IPS-NIHi11 (cell line): Measurements from ENCODE around the gene KCTD1.
A peak's percentile ranks its signal among the peaks of the same experiment; 100 is the strongest.

Source experiments
- DNase-seq: peaks from one replicate; pipeline ENCODE4 v3.0.0; 2012; ENCODE audit warnings: mixed read lengths, low spot score

KCTD1 gene

DNA sequence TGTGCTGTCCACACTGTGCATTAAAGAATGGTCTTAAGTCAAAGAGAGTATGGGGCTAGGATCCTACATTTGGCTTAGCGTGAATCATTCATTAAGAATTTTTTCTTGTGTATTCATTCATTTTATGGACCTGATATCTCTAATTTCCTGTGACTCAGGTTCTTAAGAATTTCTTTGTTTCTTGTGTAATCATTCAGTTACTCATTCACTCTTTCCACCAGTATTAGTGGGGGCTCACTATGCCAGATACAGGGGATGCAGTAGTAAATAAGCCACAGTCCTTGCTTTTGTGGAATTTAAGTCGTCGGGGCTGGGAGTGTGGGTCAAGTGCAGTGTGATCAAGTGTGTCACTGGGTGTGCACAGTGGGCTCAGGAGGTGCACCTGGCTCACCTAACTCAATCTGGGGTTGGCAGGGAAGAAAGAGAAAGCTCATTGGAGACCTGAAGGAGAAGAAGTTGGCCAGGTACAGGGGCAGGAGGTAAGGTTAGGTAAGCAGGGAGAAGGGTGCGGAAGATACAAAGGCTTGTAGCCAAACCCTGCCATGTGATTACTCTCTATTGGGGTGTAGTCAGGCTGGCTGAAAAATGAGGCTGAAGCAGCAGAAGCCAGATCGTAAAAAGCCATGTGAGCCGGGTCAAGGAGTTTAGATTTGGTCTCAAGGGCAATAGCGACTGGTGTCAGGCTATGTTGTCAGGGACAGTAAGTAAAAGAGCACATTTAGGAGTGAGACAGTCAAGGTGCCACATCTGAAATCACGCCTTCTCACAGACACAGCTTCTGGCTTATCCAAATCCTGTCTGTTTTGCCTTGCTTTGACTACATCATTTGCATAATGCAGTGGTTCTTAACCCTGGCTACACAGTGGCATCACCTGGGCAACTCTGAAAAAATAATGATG is 67.2 kb downstream of the KCTD1 start:
- no peak for DNase-seq

DNA sequence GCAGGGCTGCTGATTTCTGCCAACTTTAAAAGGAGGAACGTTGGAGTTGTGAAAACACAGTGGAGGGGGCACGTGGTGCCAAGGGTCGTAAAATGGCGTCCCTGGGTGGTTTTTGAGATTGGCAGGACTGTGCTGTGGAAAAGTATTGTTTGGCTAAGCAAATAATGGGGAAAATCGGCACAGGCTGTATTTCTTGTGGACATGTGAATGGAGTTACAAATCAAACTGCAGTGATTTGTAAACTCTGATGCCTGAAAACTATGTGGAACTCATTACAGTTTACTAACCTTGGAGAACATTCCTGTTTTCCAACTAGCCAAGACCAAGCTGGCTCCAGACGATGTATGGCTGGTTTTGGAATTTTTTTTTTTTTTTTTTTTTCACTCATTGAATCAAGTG is 68.7 kb downstream of the KCTD1 start:
- DNase-seq, result no peak

DNA sequence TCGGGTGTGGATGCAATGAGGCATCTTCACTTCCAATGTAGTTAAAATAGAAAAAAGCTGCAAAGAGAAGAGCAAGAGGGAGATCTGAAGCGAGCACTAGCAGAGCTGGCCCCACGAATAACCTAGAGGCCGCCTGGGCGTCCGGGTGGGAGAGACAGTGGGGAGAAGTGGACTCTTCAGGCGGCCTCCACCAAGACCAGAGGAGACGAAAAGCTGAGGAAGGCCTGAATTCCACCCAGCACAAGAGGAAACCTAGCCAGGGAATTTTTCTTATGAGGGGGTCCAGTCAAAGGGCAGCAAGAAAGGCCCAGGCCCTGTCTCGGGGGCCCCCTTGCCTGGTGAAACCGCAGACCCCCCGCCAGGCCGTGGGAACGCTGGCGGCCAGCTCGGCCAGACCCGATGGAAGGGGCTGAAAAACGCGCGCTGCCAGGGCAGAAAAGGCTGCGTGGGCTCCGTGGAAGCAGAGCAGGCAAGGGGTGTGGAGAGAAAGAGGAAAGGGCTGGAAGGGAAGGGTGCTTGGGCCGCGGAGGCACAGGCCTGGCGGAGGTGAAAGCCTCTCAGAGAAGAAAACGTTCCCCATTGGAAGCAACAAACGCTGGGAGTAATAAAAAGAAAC is 69.2 kb downstream of the KCTD1 start:
- peak; percentile 34 for DNase-seq

DNA sequence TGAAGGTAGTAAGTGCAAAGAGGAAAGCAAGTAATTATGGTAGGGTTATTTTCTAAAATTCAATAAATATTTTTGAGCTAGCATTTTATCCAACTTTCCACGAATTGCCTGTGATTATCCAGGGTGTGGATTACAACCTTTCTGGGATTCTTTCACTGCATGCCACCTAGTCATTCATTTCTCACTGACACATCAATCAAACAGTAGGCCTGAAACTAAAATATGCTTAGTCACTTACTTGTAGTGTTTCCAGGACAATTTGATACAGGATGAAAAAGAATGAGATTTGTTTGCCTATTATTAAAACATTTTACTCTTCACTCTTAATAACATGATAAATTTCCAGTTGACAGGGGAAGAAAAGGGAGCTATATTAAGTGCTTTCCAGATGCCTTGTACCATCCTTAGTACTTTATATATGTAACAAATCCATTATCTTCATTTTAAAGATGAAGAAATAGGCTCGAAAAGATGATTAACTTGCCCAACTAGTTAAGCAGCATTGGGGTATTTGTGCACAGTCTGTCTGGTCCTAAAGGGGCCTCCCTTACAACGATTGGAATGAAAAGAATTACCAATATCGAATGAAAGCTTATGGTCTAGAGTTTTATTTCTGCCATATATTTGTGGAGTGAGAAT is 70.4 kb downstream of the KCTD1 start:
- DNase-seq, result no peak

DNA sequence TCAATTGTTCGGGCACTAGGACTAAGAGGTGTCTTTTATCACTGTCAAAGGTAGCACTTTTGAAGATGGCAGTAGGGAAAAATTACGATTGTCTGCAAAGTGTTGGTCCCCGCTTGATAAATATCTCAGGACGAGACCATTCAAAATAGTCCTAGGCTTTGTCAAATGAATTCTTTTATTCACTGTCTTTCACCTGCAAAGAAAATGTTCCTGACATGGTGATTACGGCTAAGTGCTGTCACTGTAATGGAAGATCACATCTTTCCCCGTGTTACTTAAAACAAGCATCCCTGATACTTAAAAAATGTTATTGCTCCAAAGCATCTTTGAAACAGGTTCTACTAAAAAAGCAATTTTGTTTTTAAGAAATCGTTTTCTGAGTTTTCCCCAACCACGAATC is 71.7 kb downstream of the KCTD1 start:
- DNase-seq, result no peak

DNA sequence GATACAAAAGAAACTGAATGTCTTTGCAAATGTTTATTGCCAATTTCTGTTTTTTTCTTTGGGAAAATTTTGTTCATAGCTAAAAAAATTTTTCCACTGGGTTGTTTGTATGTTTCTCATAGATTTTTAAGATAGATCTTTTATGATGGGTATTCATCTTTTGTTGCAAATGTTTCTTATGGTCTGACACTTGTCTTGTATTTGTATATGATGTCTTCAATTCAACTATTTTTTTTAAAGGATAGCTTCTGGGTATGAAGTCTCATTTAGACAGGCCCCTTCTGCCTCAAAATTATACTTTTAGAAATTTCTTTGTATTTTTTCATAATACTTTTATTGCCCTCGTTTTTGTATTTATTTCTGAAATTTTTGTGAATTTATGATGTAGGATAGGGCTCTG is 73.8 kb downstream of the KCTD1 start:
- no peak for DNase-seq

DNA sequence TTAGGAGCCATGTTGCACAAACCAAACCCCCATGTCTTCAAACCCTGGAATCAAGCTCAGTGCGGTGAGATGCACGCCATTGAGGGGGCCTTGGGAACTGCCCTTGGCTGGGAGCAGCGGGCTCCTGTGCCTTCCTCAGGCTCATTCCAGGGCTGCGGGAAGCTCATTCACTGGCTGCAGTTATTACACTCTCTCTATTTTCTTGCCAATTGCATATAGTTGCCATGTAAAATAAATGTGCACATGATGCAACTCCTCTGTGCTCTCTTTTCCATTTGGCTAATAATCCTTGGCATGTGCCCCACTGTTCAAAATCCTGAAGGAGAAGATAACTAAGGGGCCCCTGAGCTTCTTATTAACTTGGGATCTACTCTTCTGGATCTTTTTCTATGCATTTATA is 74.7 kb downstream of the KCTD1 start:
- DNase-seq, result no peak

DNA sequence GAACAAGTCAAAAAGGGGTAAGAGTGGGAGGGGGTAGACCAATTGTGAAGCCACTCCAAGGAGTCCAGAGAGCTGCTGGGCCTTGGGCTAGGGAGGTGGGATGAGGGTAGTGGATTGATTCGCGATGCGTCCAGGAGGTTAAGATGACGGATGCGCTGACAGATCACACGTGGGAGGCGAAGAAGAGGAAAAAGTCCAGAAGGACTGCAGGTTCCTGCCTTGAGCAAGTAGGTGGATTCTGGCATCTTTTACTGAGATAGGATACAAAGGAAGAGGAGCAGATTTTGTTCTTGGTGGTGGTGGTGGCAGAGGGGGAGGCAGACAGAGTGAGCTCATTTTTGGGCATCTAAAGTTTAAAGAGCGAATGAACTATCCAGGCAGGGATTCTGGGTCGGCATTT is 76.5 kb downstream of the KCTD1 start:
- no peak for DNase-seq

DNA sequence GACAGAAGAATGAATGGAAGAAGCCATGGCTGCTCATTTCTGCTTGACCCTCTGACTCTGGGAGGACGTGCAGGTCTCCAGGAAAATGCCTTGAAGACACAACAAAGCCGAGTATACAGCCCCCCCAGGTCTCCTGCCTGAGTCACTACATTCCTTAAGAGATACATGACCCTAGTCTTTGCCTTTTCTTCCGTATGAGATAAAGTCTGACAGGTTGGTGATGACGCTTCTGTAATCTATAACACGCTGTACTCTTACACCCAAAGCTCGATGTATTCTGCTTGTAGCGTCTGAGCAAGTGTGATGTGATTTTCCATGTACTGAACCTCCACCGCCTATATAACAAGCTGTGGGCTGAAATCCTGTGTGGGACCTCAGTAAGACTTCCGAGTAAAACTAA is 77.3 kb downstream of the KCTD1 start:
- no peak for DNase-seq

DNA sequence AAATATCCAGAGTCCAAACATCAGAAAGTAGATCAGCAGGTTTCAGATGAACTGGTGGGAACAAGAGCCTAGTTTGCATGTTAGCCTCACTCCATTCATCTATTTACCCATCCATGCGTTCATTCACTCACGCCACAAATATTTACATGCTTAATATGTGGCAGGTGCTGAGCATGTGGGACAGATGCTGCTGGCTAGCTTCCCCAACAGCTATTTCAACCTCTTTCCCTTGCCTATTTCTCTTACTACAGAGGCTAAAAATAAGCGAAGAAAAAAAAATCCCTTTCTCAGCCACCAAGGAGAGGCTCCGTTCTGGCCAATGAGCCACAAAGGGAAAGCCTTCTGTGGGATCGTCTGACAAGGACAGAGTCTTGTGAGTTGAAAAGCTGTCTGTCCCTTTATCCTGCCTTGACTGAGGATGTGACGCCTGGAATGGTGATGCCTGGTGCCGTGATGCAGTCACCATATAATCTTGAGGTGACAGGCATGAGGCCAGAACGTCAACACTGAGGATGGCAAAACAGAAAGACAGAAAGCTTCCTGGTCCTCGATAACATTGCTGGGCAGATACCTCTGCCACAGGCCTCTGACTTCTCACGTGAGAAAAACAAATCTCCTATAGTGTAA is 78.2 kb downstream of the KCTD1 start:
- DNase-seq, result no peak

DNA sequence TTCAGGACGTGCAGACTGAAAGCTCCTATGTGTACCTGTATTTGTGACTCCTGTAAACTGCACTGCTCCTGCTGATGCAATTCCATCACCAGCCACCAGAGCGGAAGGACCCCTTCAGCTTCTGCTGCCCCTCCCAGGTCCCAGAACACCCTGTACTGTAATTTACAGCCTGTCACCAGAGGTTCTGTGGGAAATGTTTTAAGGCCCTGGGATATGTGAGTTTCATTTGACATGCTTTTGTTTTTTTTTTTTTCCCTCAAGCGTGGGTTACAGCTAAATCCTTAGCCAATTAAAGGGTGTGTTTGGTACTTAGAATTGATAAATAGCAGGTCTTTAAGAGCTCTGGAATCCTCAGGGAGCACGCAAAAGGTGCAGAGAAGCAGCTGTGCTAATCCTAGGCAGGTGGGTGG is 79.4 kb downstream of the KCTD1 start:
- DNase-seq, result peak; percentile 72

DNA sequence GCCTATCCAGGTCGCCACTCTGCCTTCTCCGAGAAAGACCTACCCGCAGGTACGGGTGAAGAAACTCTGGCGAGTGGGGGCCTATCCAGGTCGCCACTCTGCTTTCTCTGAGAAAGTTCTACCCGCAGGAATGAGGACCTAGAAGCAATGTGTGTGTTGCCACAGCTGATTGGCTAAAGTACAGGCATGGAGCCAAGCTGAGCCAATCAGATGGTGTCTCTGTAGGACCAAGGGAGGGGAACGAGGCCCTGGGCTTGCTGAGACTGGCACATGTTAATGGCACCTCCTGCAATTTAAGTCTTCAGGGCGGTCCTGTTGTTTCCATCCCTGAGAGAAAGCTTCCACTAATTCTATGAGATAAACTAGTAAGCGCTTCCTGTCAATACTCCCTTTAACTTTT is 82.3 kb downstream of the KCTD1 start:
- no peak for DNase-seq

DNA sequence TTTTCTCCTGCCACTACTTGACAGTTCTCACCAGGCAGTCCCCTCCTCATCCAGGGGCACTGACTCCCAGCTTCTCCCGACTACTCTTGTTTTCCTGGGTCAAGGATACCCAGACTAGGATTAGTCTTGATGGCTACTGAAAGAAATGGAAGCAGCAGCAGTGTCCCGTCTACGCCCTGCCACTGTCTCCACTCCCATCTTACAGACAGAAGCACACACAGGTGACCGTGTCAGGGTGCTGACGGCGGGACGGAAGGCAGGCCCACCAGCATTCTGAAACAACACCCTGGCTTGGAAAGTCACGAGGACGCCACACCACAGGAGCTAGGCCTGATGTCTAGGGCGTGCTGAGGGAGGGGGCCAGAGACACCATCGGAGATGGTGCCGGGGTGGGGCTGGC is 82.9 kb downstream of the KCTD1 start:
- DNase-seq, result no peak

DNA sequence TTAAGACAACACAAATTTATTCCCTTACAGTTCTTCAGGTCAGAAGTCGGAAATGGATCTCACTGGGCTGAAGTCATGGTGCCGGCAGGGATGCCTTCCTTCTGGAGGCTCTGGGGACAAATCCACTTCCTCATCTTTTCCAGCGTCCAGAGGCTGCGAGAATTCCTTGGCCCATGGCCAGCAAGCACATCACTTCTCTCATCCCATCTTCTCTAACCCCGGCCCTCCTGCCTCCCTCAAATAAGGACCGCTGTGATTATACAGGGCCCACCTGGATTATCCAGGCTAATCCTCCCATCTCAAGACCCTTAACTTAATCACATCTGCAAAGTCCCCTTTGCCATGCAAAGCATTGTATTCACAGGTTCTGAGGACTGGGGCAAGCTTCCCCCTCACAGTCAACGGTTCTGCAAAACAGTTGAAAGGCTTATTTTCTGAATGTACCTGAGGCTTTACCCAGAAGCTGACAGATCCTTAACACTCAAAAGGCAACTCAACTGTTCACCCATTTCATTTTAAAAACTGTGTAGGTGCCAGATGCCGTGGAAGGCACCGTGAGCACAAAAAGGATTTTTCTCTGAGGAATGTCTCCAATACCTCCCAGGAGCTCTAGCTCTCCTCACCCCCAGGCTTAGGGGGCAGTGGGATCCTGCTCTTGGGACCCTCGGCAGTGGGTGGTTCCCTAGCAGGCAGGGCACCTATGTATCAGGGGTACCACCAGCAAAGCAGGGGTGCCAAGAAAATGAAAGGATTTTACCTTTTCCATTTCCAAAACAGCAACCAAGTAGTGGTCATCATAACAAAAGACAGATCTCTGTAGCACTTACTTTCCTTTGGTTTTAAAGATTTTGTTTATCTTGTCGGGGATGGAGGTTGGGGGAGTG is 84.0 kb downstream of the KCTD1 start:
- DNase-seq, result no peak

DNA sequence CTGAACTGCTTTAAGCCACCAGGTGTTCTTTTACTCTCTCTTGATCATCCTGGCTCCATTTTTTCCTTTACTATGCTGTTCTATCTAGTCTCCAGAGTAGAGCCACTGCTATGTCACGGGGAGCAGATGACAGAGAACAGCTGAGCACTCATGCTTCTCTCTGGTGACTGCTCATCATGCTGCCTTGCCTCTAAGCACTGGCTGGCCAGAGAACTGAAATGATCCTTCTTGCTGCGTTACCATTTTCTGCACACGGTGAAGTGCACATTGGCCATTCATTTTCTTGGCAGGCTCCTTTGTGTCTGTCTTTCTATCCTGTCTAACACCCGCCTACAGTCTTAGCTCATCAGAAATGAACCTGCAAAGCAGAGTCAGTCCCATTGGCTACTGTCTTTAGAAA is 86.0 kb downstream of the KCTD1 start:
- no peak for DNase-seq

DNA sequence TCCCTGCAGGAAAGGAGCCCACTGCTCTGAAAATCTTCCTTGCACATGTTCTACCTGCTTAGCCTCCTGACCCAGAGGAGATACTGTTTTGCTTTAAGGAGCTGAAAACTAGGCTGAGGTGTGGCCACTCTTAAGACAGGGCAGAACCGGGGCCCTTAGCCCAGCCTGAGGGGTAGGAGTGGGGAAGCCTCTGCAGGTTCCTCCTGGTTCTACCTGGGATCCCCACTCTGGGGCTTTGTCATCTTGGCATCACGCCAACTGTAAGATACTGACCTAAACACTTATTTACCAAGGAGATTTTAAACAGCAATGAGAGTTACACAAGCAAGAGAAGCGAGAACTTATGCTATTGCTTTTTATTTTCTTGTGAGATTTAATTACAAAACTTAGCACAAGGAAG is 86.9 kb downstream of the KCTD1 start:
- no peak for DNase-seq

DNA sequence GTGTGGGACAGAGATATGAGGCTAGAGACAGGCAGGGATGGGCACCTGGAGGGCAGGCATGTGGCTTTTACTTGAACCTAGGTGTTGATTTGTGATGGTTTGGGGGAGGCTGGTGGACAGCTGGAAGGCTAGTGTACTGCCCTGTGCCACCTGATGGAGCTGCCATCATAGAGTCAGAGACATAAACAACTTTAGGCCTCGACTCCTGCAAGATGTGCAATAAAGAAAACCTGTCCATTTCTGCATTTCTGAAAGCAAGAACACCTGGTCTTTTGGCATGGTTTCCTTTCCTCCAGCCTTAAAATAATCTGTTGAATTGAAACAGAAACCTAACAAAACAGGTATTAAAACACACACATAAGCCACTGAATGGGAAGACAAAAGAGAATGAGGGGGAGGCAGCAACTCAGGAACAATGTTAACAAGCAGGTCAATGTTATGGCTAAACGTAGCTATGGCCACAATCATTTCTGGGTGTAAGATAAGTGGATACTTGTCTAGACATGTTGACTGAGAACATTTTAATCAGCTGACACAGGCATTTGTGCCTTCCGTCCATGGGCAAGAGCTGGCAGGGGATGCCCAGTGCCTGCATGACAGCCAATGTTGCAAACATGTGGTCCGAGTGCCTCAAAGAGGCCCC is 87.8 kb downstream of the KCTD1 start:
- no peak for DNase-seq

DNA sequence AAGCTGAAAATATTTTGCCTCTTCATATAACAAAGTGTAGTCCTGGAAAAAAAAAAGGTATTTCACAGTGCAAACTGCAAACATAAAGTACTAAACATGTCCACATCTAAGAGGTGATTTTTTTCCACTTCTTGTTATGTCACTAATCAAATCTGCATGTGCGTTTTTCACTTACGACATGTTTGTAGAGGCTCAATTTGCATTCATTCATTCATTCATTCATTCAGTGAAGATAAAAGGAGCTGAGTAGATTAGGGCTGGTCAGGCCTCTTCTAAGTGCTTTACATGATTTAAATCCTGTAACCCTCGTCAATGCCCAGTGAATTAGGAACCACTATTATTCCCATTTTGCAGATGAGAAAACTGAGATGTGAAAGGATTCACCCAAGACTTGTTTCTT is 88.5 kb downstream of the KCTD1 start:
- DNase-seq, result no peak

DNA sequence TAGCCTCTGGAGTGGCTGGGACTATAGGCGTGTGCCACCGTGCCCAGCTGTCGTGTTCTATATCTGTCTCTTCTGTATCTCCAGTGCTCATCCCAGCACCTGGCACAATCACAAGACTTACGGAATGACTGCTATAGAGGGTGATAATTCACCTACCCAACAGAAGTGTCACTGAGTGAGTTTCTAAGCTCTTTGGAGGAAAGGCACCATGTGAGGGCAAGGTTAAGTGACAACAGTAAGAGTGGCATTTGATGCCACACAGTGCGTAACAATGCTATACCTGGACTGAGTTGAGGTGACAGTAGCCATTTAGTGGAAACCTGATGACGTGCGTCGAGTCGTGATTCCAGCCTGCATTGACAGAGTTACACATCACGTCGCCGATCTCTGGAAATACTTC is 89.0 kb downstream of the KCTD1 start:
- no peak for DNase-seq

DNA sequence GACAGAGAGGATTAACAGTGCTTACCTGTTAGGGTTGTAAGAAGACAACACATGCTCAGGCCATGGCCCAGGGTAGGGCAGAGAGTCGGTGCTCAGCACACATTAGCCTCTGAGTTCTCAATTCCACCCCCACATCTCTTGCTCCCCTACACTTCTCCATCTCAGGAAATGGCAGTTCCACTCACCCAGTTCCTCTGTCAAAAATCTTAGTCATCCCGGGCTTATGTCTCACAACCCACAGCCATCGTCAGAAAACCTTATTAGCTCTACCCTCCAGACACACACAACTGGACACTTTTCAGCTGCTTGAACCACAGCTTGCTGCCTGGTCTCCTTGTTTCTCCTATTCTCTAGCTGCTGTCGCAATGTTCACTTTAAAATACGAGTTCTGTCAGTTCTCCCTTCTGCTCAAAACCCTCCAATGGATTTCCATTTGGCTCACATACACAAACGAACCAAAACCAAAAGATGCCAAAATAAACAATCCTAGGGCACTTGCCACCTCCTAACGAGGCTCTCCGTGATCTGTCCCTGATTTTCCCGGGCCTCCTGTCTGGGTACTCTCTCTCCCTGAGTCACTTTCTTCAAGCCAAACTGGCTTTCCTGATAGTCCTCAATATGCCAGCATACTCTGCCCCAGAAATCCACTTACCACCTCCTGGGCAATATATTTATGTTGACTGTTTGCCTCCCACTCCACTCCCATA is 89.7 kb downstream of the KCTD1 start:
- DNase-seq, result no peak
